ENCODE results near the gene PEX11G.

The PEX11G gene

DNA sequence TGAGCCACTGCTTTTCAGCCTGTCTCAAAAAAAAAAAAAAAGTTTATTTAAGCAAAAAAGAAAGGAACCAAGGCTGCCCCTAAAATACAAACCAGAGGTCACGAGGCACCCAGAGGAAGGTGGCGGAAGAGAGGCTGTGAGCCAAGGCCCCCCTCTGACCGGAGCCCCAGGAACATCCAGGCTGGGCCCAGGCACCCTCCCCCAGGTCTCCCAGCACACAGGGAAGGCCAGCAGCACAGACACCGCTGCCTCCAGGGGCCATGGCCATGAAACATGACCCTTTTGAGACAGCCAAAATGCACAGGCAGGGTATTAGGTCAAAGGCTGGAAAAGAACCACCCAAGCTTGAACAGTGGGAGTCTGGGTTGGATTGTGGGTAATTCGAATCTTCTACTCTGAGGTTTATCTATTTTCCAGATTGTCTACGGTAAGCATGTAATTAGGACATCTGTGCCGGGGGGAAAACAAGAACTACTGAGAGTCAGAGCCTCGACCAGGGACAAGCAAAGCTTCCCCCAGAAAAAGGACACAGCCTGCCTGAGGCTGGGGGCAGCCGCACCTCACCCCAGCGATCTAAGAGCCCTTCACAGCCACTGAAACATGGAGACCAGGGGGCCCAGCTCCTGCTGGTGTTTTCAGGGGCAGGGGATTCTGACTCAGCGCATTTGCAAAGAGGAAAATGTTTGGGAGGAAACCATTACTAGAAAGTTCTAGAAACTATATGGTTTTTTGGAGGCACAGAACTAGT, 8.4 kb downstream of the PEX11G start:
- Histone ChIP-seq H3K27me3 (ENCODE audit: insufficient read depth, low read length) (peaks cover 7% of the 10 kb centered on the region; the same call in 1 of the 2 replicates), H3K4me2 (ENCODE audit: low read length) (no peak overlapping the region), H3K9ac (ENCODE audit: low read length) (no peak overlapping the region)

DNA sequence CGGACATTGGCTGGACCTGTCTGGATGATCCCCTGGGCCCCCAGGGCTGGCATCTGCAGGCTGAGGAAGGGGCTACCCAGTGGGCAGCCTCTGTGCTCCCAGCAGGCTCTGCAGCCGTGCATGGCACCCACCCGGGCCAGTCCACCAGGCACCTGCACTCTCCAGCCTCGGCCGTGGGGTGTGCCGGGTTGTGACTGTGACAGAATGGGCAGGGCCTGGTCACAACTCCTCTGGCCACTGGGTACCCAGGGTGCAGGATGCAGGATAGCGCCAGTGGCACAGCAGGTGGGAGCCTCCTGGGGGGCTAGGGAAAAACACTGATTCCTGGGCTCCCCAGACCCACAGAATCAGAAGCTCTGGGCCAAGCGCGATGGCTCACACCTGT, 10.0 kb downstream of the PEX11G start:
- H3K4me2 ChIP-seq (ENCODE audit: low read length), result no peak overlapping the region
- no peaks in the 10 kb centered on the region for H3K79me2 ChIP-seq (ENCODE audit: insufficient read depth, low read length)
- peaks cover 7% of the 10 kb centered on the region; the same call in 1 of the 2 replicates for H3K36me3 ChIP-seq (ENCODE audit: insufficient read depth, low read length)
- H2AFZ ChIP-seq (ENCODE audit: low read length), result no peak overlapping the region
- H3K27ac ChIP-seq (ENCODE audit: low read depth, low read length, poor library complexity, severe bottlenecking), result no peak overlapping the region
- no peak overlapping the region for H3K9ac ChIP-seq (ENCODE audit: low read length)
- no peak overlapping the region for H3K4me3 ChIP-seq (ENCODE audit: low read depth, low read length, poor library complexity, severe bottlenecking)
- no peaks in the 10 kb centered on the region for H3K9me2 ChIP-seq (ENCODE audit: low read depth, low read length)
- H3K4me1 ChIP-seq (ENCODE audit: insufficient read depth, low read length, severe bottlenecking), result no peaks in the 10 kb centered on the region
- TF ChIP-seq EZH2 (IDR thresholded peaks at IDR 0.05; ENCODE audit: borderline replicate concordance, low read length), result no peak
- TF ChIP-seq, protein P1, sequence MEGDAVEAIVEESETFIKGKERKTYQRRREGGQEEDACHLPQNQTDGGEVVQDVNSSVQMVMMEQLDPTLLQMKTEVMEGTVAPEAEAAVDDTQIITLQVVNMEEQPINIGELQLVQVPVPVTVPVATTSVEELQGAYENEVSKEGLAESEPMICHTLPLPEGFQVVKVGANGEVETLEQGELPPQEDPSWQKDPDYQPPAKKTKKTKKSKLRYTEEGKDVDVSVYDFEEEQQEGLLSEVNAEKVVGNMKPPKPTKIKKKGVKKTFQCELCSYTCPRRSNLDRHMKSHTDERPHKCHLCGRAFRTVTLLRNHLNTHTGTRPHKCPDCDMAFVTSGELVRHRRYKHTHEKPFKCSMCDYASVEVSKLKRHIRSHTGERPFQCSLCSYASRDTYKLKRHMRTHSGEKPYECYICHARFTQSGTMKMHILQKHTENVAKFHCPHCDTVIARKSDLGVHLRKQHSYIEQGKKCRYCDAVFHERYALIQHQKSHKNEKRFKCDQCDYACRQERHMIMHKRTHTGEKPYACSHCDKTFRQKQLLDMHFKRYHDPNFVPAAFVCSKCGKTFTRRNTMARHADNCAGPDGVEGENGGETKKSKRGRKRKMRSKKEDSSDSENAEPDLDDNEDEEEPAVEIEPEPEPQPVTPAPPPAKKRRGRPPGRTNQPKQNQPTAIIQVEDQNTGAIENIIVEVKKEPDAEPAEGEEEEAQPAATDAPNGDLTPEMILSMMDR (IDR thresholded peaks at IDR 0.05; ENCODE audit: low read length), result no peak
- no peaks in the 10 kb centered on the region for H3F3A ChIP-seq (ENCODE audit: insufficient read depth, low read length)
- H3K27me3 ChIP-seq (ENCODE audit: insufficient read depth, low read length), result peaks cover 7% of the 10 kb centered on the region; the same call in 1 of the 2 replicates
- no peaks in the 10 kb centered on the region for H4K20me1 ChIP-seq (ENCODE audit: insufficient read depth, low read length)
- H3K9me3 ChIP-seq (ENCODE audit: low read length), result no peaks in the 10 kb centered on the region

More for the DNA sequence above, 8.4 kb downstream of the PEX11G start:
- Histone ChIP-seq H3K4me3 (ENCODE audit: low read depth, low read length, poor library complexity, severe bottlenecking) (no peak overlapping the region), H3K4me1 (ENCODE audit: insufficient read depth, low read length, severe bottlenecking) (no peaks in the 10 kb centered on the region), H2AFZ (ENCODE audit: low read length) (no peak overlapping the region), H3K27ac (ENCODE audit: low read depth, low read length, poor library complexity, severe bottlenecking) (no peak overlapping the region), H4K20me1 (ENCODE audit: insufficient read depth, low read length) (no peaks in the 10 kb centered on the region), H3K36me3 (ENCODE audit: insufficient read depth, low read length) (no peaks in the 10 kb centered on the region), H3K79me2 (ENCODE audit: insufficient read depth, low read length) (no peaks in the 10 kb centered on the region), H3K9me2 (ENCODE audit: low read depth, low read length) (no peaks in the 10 kb centered on the region), H3K9me3 (ENCODE audit: low read length) (no peaks in the 10 kb centered on the region), H3F3A (ENCODE audit: insufficient read depth, low read length) (no peaks in the 10 kb centered on the region)
- TF ChIP-seq, protein P1 (IDR thresholded peaks at IDR 0.05; ENCODE audit: low read length), result no peak

DNA sequence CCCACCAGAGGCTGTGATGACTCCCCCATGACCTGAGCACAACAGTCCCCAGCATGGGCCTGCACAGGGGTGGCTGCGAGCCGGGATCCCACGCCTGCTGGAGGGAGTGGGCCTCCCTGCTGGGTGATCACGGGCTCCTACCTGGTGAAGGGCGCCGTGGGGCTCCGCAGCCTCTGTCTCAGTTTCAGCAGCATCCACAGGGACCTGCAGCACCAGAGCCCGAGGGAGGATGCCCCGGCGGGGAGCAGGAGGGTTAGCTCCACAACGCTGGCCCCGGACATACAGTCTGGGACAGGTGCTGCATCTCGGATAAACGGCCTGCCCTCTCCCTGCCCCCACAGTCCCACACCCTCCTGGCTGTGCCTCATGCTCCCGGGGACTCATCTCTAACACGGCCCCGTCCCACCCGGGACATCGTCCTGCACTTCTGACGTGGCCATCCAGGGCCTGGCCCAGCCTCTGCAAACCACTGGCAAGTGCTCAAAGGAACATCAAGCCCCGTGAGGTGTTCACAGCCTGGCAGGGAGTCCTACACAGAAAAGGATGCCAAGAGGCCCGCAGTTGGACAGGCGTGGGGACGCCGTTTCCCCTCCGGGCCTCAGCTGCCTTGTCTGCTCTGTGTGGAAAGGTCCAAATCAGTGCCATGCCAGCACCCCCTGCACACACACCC, 10.5 kb downstream of the PEX11G start:
- Histone ChIP-seq H3K4me3 (ENCODE audit: low read depth, low read length, poor library complexity, severe bottlenecking) (no peak overlapping the region), H3K27ac (ENCODE audit: low read depth, low read length, poor library complexity, severe bottlenecking) (no peak overlapping the region), H3K9ac (ENCODE audit: low read length) (no peak overlapping the region), H3K27me3 (ENCODE audit: insufficient read depth, low read length) (peaks cover 7% of the 10 kb centered on the region; the same call in 1 of the 2 replicates), H4K20me1 (ENCODE audit: insufficient read depth, low read length) (no peaks in the 10 kb centered on the region), H3K36me3 (ENCODE audit: insufficient read depth, low read length) (peaks cover 8% of the 10 kb centered on the region; the same call in 1 of the 2 replicates), H3K4me1 (ENCODE audit: insufficient read depth, low read length, severe bottlenecking) (no peaks in the 10 kb centered on the region), H2AFZ (ENCODE audit: low read length) (no peak overlapping the region), H3K79me2 (ENCODE audit: insufficient read depth, low read length) (no peaks in the 10 kb centered on the region), H3F3A (ENCODE audit: insufficient read depth, low read length) (no peaks in the 10 kb centered on the region), H3K9me3 (ENCODE audit: low read length) (no peaks in the 10 kb centered on the region), H3K9me2 (ENCODE audit: low read depth, low read length) (no peaks in the 10 kb centered on the region), H3K4me2 (ENCODE audit: low read length) (no peak overlapping the region)
- no peak for TF ChIP-seq EZH2 (IDR thresholded peaks at IDR 0.05; ENCODE audit: borderline replicate concordance, low read length)
- TF ChIP-seq, protein P1 (IDR thresholded peaks at IDR 0.05; ENCODE audit: low read length), result no peak

All from OCI-LY1 (cell line).